Liver (tissue), 3 donors: ENCODE data around the gene COL15A1.

ENCODE experiments used
- ATF3 ChIP-seq: IDR thresholded peaks from 2 replicates; pipeline ENCODE4 v1.6.1; 2016; ENCODE audit warnings: antibody characterized with exemption
- CTCF ChIP-seq: fragments of 150-350 bp; IDR thresholded peaks from 2 replicates; pipeline ENCODE4 v1.5.1; 2017; ENCODE audit warnings: improper control_type of control experiment, low read depth, low read length; ENCODE audit not compliant: missing input control
- EGR1 ChIP-seq, 2 donors: IDR thresholded peaks; 2 replicates each; pipeline ENCODE4 v1.6.1; 2016 to 2018; ENCODE audit warnings: antibody characterized with exemption in 2 of 2, low read depth in 2 of 2
- FOXA1 ChIP-seq: IDR thresholded peaks from 2 replicates; pipeline ENCODE4 v1.6.1; 2016; ENCODE audit warnings: antibody characterized with exemption
- GABPA ChIP-seq, 2 donors: IDR thresholded peaks in 1 of 2; conservative IDR thresholded peaks in 1 of 2; 2 replicates each; pipeline ENCODE4 v1.6.1; 2016; ENCODE audit warnings: antibody characterized with exemption in 2 of 2, mild to moderate bottlenecking in 1 of 2, moderate library complexity in 1 of 2
- HNF4G ChIP-seq: IDR thresholded peaks from 2 replicates; pipeline ENCODE4 v1.6.1; 2016; ENCODE audit warnings: antibody characterized with exemption
- JUND ChIP-seq, 2 donors: IDR thresholded peaks; 2 replicates each; pipeline ENCODE4 v1.6.1; 2016; ENCODE audit warnings: antibody characterized with exemption in 2 of 2
- MAX ChIP-seq: IDR thresholded peaks from 2 replicates; pipeline ENCODE4 v1.6.1; 2016; ENCODE audit warnings: antibody characterized with exemption
- RAD21 ChIP-seq, 2 donors: IDR thresholded peaks; 2 replicates each; pipeline ENCODE4 v1.6.1; 2016; ENCODE audit warnings: antibody characterized with exemption in 2 of 2, mild to moderate bottlenecking in 2 of 2
- REST ChIP-seq: IDR thresholded peaks from 2 replicates; pipeline ENCODE4 v1.6.1; 2016; ENCODE audit warnings: antibody characterized with exemption, mild to moderate bottlenecking
- TAF1 ChIP-seq: conservative IDR thresholded peaks from 2 replicates; pipeline ENCODE4 v1.6.1; 2016; ENCODE audit warnings: antibody characterized with exemption, mild to moderate bottlenecking
- YY1 ChIP-seq: IDR thresholded peaks from 2 replicates; pipeline ENCODE4 v1.6.1; 2016; ENCODE audit warnings: antibody characterized with exemption, mild to moderate bottlenecking
- ZBTB33 ChIP-seq: IDR thresholded peaks from 2 replicates; pipeline ENCODE4 v1.6.1; 2016; ENCODE audit warnings: antibody characterized with exemption
- donor health status: healthy.
- donor health status: healthy.

- no peak for TF ChIP-seq EGR1 (IDR thresholded peaks at IDR 0.05; ENCODE audit: low read depth in 2 of 2)
- no peak for TF ChIP-seq CTCF
- TF ChIP-seq FOXA1 = no peak
- TF ChIP-seq TAF1 = no peak
- no peak for TF ChIP-seq RAD21 (IDR thresholded peaks at IDR 0.05)
- no peak for TF ChIP-seq REST
- no peak for TF ChIP-seq HNF4G
- TF ChIP-seq MAX = no peak
- TF ChIP-seq JUND (IDR thresholded peaks at IDR 0.05) = no peak
- no peak for TF ChIP-seq YY1
- TF ChIP-seq GABPA (IDR thresholded peaks at IDR 0.05 in 1 of 2, conservative IDR thresholded peaks at IDR 0.05 in 1 of 2) = no peak
- no peak for TF ChIP-seq ZBTB33
- no peak for TF ChIP-seq ATF3
Observed at GRCh38 chr9:98897745-98898144, 46.0 kb upstream of the COL15A1 start.
